ENCODE results near the gene CLEC2D.
A peak's percentile ranks its signal among the peaks of the same experiment; 100 is the strongest.
"Not testable (repeated sequence)": the region's sequence is repeated elsewhere in the genome, so short reads cannot be mapped to it uniquely, and the experiment has no call there.

CLEC2D gene

GRCh38 chr12:9661720-9662119 lies 7.8 kb upstream of the CLEC2D start:
- DNase-seq = no peak

- no peak for DNase-seq
Observed at GRCh38 chr12:9662488-9662887, 7.0 kb upstream of the CLEC2D start.

- DNase-seq = no peak
Observed at GRCh38 chr12:9667403-9668160, 1.9 kb upstream of the CLEC2D start.

GRCh38 chr12:9668161-9669018 lies 1.1 kb upstream of the CLEC2D start:
- no peak for DNase-seq

GRCh38 chr12:9669019-9669326 lies 540 bp upstream of the CLEC2D start:
- DNase-seq = no peak

- DNase-seq = not testable (repeated sequence)
Observed at GRCh38 chr12:9672340-9672739, 2.8 kb downstream of the CLEC2D start.

- DNase-seq = peak; percentile 75
Observed at GRCh38 chr12:9673404-9674225, 4.1 kb downstream of the CLEC2D start.

- peak; percentile 39 for DNase-seq
Observed at GRCh38 chr12:9674226-9674590, 4.7 kb downstream of the CLEC2D start.

GRCh38 chr12:9682508-9682907 lies 13.0 kb downstream of the CLEC2D start:
- not testable (repeated sequence) for DNase-seq

- not testable (repeated sequence) for DNase-seq
Observed at GRCh38 chr12:9682949-9683348, 13.4 kb downstream of the CLEC2D start.

- DNase-seq = not testable (repeated sequence)
Observed at GRCh38 chr12:9685366-9685765, 15.9 kb downstream of the CLEC2D start.

- DNase-seq = no peak
Observed at GRCh38 chr12:9685915-9686314, 16.4 kb downstream of the CLEC2D start.

- no peak for DNase-seq
Observed at GRCh38 chr12:9687228-9687627, 17.7 kb downstream of the CLEC2D start.

GRCh38 chr12:9692909-9693308 lies 23.4 kb downstream of the CLEC2D start:
- DNase-seq = no peak

GRCh38 chr12:9694241-9694640 lies 24.7 kb downstream of the CLEC2D start:
- DNase-seq = no peak

GRCh38 chr12:9695150-9695549 lies 25.6 kb downstream of the CLEC2D start:
- not testable (repeated sequence) for DNase-seq

- not testable (repeated sequence) for DNase-seq
Observed at GRCh38 chr12:9695661-9696060, 26.1 kb downstream of the CLEC2D start.

GRCh38 chr12:9697619-9698018 lies 28.1 kb downstream of the CLEC2D start:
- DNase-seq = no peak

- no peak for DNase-seq
Observed at GRCh38 chr12:9698681-9699080, 29.2 kb downstream of the CLEC2D start.

GRCh38 chr12:9699269-9699897 lies 29.9 kb downstream of the CLEC2D start:
- no peak for DNase-seq

GRCh38 chr12:9699898-9700605 lies 30.5 kb downstream of the CLEC2D start:
- no peak for DNase-seq

- no peak for DNase-seq
Observed at GRCh38 chr12:9700606-9700956, 31.1 kb downstream of the CLEC2D start.

Measured in stimulated activated CD4-positive, alpha-beta T cell treated with anti-CD3 and anti-CD28 coated beads, Interleukin-1b, Interleukin-23, amount 100 ng/mL, for 48 hours (primary cell).